Ovary (tissue), 9 donors: ENCODE results near the gene CEP126. TPM values are rescaled to one million over a fixed set of nuclear protein-coding genes. Genes with fewer than 3 reads are reported as not detected.

ENCODE experiments used
- DNase-seq, 5 donors: peaks; one replicate each; pipeline ENCODE4 v3.0.0-alpha.2; 2019 to 2020
- H3K27ac ChIP-seq, 2 donors: fragments of 200-600 bp; one replicate each; pipeline versions ENCODE4 v1.5.1 to v1.8.0; 2019 to 2022
- H3K27me3 ChIP-seq: fragments of 200-600 bp; one replicate; pipeline ENCODE4 v1.8.0; 2022
- H3K36me3 ChIP-seq: fragments of 200-600 bp; sonication (generic); one replicate; pipeline ENCODE4 v1.5.1; 2019
- H3K4me1 ChIP-seq: one replicate; pipeline ENCODE4 v1.8.1; 2013; ENCODE audit warnings: mild to moderate bottlenecking, moderate library complexity; ENCODE audit not compliant: insufficient read depth
- H3K4me3 ChIP-seq: fragments of 200-600 bp; sonication (generic); one replicate; pipeline ENCODE4 v1.5.1; 2017
- H3K9me3 ChIP-seq, 2 donors: fragments of 200-600 bp in 1 of 2; sonication (generic) in 1 of 2; one replicate each; pipeline versions ENCODE4 v1.5.1 to v1.8.1; 2013 to 2019; ENCODE audit warnings: mild to moderate bottlenecking in 1 of 2, moderate library complexity in 1 of 2
- CTCF ChIP-seq, 3 donors: fragments of 450-650 bp in 2 of 3; fragments of 200-600 bp in 1 of 3; IDR thresholded peaks; one replicate each; pipeline versions ENCODE4 v1.5.1 to v1.8.0; 2016 to 2022; ENCODE audit warnings: antibody characterized with exemption in 3 of 3, mild to moderate bottlenecking in 1 of 3
- EP300 ChIP-seq: sonication (generic); formaldehyde crosslinking; IDR thresholded peaks from one replicate; pipeline ENCODE4 v1.6.1; 2017; ENCODE audit warnings: antibody characterized with exemption
- POLR2A ChIP-seq: fragments of 450-650 bp; IDR thresholded peaks from one replicate; pipeline ENCODE4 v1.6.1; 2017; ENCODE audit warnings: antibody characterized with exemption, mild to moderate bottlenecking, moderate library complexity
- WGBS, 3 donors: extraction: QIAGEN DNeasy Blood & Tissue Kit in 1 of 3; methylation state at CpG; one replicate each; pipeline versions ENCODE4 v1.1.5 to v1.1.7; 2013 to 2017; 5-methylcytosine and 5-hydroxymethylcytosine counted together
- intact Hi-C, 4 donors: fragments of 100-400 bp; cut with DNase I; formaldehyde crosslinking; loops; one replicate each; pipeline versions ENCODE4 v1.11.0 to v1.15.1; 2022 to 2023
- polyA plus RNA-seq, 2 donors: library from polyadenylated mRNA; stranded (reverse); fragments of 200-250 nt in 1 of 2; fragments of 350-450 nt in 1 of 2; fragmentation: Illumina TruSeq in 1 of 2; extraction: RNeasy Lipid Tissue Mini Kit (QIAGEN cat#74804) in 1 of 2; gene quantifications; one replicate each; pipeline ENCODE4 v1.2.3, GENCODE V29; 2013 to 2014
- total RNA-seq, 7 donors: library from RNA; depleted of rRNA in 2 of 7; stranded (reverse); fragments of >200 nt in 2 of 7; fragmentation: NEBNext Ultra II Directional in 3 of 7; extraction: Animal tissue kit (Norgen Biotek cat#: 25700) in 3 of 7; gene quantifications; one replicate each; pipeline versions ENCODE4 v1.1.0 to v1.2.4, GENCODE V29; 2016 to 2023
- donor health status: DM: no; HTN: no; CAD: no; lungs with moderate emphysema.
- donor health status: DM: no; HTN: no; CAD: no.
- donor health status: Bipolar disorder and iron deficiency.
- donor health status: DM: yes; HTN: yes; CAD: no.
- donor health status: DM: no; HTN: no; CAD: no.
- donor health status: DM: yes; HTN: yes; CAD: no.

The CEP126 gene
- total and polyA plus RNA-seq, 9 donors: 5.9 to 10.8 (median 9.4) TPM

GRCh38 chr11:101913656-101914055 lies 1.2 kb upstream of the CEP126 start:
- intact Hi-C loops: no loop called here
- TF ChIP-seq CTCF (IDR thresholded peaks at IDR 0.05) (no peak), POLR2A (no peak), EP300 (no peak)
- Histone ChIP-seq H3K27me3 (no peaks in the 10 kb centered on the region), H3K36me3 (no peaks in the 10 kb centered on the region), H3K27ac (peak overlapping the region in 1 of 2 donors; percentile 57), H3K9me3 (no peaks in the 10 kb centered on the region), H3K4me1 (peaks cover 5% of the 10 kb centered on the region), H3K4me3 (no peak overlapping the region)
- no peak for DNase-seq
- WGBS, 3 donors: 47 to 61% (median 53%) methylated on average over 5 of the region's 5 CpGs

GRCh38 chr11:101914341-101914737 lies 471 bp upstream of the CEP126 start:
- peak in 2 of 5 donors; percentile 12 to 34 for DNase-seq
- intact Hi-C loops: no loop called here
- no peak for TF ChIP-seq CTCF (IDR thresholded peaks at IDR 0.05)
- no peak for TF ChIP-seq POLR2A
- no peak for TF ChIP-seq EP300
- H3K4me3 ChIP-seq: peak overlapping the region; percentile 86
- H3K9me3 ChIP-seq: no peaks in the 10 kb centered on the region
- peaks cover 5% of the 10 kb centered on the region for H3K4me1 ChIP-seq
- WGBS, 3 donors: 1 to 3% (median 2%) methylated on average over 6 of the region's 6 CpGs
- peak overlapping the region in 1 of 2 donors; percentile 70 for H3K27ac ChIP-seq
- H3K27me3 ChIP-seq: no peaks in the 10 kb centered on the region
- H3K36me3 ChIP-seq: no peaks in the 10 kb centered on the region

GRCh38 chr11:101915791-101916291 lies 1.0 kb downstream of the CEP126 start:
- no peaks in the 10 kb centered on the region for H3K9me3 ChIP-seq
- peak overlapping the region; percentile 86 for H3K4me3 ChIP-seq
- TF ChIP-seq EP300 (no peak), POLR2A (no peak), CTCF (IDR thresholded peaks at IDR 0.05) (no peak)
- peaks cover 5% of the 10 kb centered on the region for H3K4me1 ChIP-seq
- H3K36me3 ChIP-seq: no peaks in the 10 kb centered on the region
- peak overlapping the region; percentile 52 to 70 for H3K27ac ChIP-seq
- WGBS, 3 donors: 4 to 5% (median 4%) methylated on average over 4 of the region's 4 CpGs
- H3K27me3 ChIP-seq: no peaks in the 10 kb centered on the region
- DNase-seq: no peak
- intact Hi-C loops: no loop called here

- Histone ChIP-seq H3K4me1 (peaks cover 5% of the 10 kb centered on the region), H3K27ac (peak within 1 kb of the TSS; percentile 52 to 70), H3K4me3 (peak within 1 kb of the TSS; percentile 86), H3K27me3 (no peaks in the 10 kb centered on the region), H3K36me3 (no peaks in the 10 kb centered on the region), H3K9me3 (no peaks in the 10 kb centered on the region)
- intact Hi-C loops: no loop called here
- DNase-seq: no peak
- 69 to 79% (median 76%) methylated on average over 2 of the region's 2 CpGs for WGBS, 3 donors
- TF ChIP-seq POLR2A (no peak), EP300 (no peak), CTCF (IDR thresholded peaks at IDR 0.05) (no peak)
Measured at GRCh38 chr11:101916422-101916821, 1.6 kb downstream of the CEP126 start, which contains the start of gene ANGPTL5. Gene ANGPTL5, minus strand, starts transcription at chr11:101916522. Its CDS starts 8,613 bp downstream, at chr11:101907909.
